SKM-1 (cell line): Measurements from ENCODE around the gene GUCY1B1.

Experiments
- DNase-seq: peaks from one replicate; lab custom pipeline; 2025; ENCODE audit not compliant: unreplicated experiment; lab: John Stamatoyannopoulos, UW

Gene GUCY1B1

DNA sequence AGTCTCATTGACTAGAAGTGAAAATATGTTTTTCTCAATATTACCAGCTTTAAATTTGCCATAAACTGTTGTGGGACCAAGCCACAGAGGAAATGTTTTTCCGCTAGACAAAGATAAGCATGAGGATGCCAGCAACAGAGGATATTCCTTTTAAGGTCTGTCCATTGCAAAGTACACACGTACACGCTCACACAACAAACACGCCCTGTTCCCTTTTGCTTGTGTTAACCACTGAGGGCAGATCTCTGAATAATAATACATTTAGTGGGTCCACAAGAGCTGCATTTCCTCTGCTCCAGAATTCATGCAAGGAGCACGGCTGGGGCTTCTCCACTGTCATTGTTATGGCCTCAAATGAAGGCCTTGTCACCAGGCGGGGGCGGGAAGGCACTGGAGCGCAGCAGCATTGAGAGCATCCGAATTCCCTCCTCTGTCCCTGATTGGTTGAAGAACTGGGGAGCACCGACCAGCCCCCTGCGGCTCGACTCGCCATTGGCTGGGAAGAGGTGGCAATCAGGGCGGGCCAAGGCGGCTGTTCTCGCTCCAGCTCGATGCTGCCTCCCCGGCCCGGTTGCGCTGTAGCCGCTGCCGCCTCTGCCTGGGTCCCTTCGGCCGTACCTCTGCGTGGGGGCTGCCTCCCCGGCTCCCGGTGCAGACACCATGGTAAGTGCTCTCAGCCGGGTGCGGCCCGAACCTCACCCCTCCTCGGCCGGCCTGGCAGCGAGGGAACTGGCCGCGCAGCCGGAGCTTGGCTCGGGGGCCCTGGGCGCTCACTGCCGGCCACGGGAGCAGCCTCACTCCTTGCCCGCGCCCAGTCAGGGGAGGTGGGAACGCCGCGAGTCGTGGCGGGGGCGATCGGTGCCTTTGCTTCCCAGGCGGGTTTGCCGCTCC is at the start of gene GUCY1B1:
TSS of gene GUCY1B1 (plus strand) at position 541 of the 891 bp plus-strand sequence. CDS start at position 661, 120 bp downstream.
- DNase-seq, result peak; percentile 39

DNA sequence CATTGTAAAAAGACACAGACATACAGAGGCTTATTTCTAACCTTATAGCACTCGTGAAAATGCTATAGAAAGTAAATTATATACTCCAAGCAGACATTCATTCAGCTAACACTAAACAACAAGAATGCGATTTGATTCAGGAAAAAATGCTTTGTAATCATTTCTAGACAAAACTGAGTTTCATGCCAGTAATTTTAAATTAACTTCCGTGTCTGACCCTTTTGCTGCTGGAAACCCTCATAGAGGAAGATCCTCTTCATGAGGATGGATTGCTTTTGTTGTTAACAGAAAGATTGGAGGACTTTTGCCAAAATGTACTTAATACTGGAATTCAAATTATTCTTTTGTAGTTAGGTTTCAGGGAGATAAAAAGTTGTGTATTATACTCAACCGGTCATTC is 48.9 kb upstream of the GUCY1B1 start:
- no peak for DNase-seq

DNA sequence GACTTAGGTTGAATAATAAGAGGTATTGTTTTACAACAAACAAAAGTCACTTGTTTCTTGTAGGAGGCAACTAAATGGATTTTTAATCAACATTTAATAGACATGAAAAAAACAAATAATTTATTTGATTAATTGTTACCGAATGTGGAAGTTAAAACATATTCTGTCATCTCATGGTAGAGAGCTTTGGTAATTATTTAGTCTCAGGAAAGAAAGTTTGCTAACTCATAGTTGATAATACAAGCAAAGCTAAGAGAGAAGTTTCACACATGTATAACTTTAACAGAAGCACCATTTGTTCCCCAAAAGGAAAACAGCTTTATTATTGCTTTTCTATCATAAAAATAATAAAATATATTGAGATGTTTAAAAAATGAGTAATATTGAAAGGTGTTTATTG is 47.3 kb upstream of the GUCY1B1 start:
- DNase-seq, result no peak

DNA sequence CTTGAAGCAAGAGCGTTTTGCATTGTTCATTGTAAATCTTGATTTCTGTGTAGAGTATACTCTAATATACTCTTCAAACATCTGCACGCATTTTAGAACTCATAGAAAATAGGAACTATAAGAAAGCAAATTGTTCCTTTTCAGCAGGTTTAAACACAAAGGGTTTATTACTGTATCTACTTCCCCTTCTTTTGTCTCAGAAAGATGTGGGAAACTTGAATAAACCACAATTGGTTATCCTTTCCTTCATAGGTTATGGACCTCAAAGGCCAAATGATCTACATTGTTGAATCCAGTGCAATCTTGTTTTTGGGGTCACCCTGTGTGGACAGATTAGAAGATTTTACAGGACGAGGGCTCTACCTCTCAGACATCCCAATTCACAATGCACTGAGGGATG is 46.0 kb upstream of the GUCY1B1 start:
- no peak for DNase-seq

DNA sequence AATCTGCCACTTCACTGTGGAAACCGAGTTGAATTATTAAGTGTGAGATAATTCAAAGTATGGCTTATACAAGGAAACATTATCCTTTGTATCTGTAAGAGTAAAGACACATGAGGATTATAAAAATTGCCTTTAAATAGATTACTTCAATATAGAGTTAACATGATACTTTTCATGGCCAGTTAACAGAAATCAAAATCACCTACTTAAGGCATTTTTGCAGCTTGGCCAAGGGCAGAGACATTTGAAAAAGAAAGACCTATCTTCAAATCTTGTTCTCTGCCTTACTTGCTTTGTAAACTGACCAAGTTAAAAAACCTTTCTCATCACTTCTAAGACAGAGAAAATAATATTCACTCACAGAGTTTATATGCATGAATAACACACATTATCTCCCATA is 44.9 kb upstream of the GUCY1B1 start:
- no peak for DNase-seq

DNA sequence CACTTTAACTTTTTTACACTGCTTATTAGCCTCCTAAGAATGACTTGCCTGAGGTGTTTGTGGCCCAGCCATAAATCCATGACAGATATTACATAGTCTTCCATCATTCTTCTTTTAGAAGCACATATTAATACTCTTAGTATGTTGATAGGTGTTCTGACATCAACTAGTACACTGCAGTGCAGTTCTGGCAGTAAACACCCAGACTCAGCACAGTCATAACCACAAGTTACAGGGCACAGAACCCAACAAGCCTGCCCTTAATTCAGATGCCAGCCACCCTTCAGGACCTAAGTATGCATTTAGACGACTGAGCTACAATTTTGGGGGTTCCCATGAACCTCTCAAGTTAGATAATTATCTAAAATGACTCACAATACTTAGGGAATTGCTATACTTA is 36.5 kb upstream of the GUCY1B1 start:
- no peak for DNase-seq

DNA sequence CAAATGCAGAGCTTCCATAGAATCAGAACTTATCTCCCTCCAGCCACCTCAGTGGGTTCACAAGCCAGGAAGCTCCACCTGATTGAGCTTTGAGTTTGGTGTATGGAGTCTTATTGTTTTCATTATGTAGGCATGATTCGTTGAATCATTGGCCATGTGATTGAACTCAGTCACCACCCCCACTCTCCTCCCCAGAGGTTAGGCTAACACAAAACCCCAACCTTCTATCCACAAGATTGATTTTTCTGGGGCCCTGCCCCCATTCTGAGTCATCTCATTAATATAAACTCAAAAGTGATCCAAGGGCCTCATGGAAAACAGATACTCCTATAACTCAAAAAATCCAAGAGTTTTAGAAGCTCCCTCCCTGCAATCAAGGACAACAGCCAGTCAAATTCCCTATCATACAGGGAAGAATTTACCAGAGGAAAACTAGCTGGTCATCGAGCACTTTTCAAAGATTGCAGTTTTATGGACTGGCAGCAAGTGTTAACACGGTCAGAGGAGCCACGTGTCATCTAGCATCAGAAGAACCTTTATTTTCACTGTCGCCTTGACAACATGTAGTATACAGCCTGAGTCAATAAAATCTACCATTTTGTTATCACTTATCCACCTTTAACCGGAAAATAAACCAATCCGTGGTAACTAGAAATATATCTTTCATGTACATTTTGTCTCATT is 35.9 kb upstream of the GUCY1B1 start:
- DNase-seq, result no peak

DNA sequence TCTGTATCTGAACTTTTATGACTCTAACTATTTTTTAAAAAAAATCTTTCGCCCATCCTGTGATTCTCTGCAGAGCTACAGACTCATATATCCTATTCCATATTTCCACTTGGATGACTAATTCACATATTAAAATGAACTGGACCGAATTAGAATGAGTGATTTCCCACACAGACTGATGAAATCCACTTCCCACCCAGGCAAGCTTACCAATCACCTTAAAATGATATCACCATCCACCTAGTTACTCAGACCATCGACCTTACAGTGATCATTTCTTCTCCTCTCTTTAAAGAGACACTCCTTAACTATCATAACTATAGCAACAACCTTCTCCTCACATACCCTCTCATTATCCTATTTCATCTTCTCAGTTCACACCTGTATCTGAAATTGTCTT is 34.1 kb upstream of the GUCY1B1 start:
- no peak for DNase-seq

DNA sequence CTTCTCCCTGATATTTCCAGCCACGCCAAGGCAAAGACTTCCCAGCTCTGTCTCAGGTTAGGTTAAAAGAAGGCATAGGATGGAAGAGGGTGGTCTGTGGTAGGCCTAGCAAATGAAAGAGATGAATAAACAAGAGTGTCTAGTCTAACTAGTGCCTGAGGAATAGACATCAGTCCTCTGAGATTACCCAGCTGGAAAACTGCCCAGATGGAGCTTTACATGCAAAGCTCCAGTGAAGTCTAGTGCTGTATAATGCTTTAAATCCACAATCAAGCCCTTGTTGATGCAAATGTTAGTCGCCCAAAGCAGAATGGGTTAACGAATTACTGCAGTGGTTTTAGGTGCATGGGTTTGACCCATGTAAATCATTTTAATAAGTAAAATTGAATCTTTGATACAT is 24.8 kb upstream of the GUCY1B1 start:
- no peak for DNase-seq

DNA sequence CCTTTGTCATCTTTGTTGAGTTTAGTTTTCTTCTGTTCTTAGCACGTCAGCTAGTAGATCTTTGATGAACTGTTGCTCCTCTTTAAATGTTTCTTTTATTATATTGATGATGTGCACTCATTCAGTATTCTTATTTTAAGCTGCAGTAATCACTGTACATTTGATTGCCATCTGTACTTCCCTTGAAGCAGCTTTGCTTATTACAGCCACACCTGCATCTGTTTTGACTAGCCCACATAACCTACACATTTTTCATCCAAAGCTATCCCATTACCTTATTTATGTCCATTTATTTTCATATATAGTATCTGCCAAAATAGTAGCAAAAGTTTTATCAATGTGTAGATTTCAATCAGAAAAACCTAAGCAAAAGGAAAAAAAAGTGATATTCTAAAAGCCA is 23.9 kb upstream of the GUCY1B1 start:
- DNase-seq, result no peak

DNA sequence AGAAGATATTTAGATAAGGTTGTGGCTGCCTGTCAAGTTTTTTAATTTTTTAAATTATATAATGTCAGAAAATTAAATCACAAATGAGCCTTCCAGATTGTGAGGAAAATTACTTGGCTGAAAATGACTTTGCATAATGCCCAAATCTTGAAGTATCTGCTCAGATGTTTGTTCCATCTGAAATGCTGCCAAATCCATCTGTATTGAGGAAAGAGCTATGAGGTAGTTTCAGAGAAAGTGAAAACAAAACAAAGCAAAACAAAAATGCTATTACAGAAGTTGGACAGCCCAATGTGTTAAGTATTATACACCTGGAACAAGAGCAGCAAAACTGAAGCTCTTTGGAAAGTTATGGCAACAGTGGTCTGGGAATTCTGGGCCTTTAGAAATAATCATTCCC is 23.3 kb upstream of the GUCY1B1 start:
- DNase-seq, result no peak

DNA sequence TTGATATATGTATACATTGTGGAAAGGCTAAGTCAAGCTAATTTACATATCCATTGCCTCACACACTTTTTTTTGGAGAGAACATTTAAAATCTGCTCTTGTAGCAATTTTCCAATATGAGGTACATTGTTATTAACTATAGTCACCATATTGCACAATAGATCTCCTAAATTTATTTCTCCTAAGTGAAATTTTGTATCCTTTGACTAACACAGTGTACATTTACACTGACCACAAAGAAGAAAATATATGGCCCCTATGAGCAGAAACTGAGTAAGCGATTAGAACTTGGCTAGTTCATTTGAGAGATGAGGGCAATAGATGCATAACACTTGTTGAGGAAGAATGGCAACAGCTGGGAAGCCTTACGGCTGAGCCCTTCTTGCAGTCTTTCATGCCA is 20.3 kb upstream of the GUCY1B1 start:
- DNase-seq, result no peak

DNA sequence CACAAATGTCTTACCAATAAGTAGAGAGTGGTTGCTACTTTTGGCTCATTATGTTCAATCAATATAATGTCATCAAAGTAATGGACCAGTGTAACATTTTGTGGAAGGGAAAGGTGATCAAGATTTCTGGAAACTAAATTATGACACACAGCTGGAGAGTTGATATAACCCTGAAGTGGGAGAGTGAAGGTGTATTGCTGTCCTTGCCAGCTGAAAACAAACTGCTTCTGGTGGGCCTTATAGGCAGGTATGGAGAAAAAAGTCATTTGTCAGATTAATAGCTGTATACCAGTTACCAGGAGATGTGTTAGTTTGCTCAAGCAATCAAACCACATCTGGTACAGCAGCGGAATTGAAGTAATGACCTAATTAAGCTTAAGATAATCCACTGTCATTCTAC is 17.3 kb upstream of the GUCY1B1 start:
- no peak for DNase-seq

DNA sequence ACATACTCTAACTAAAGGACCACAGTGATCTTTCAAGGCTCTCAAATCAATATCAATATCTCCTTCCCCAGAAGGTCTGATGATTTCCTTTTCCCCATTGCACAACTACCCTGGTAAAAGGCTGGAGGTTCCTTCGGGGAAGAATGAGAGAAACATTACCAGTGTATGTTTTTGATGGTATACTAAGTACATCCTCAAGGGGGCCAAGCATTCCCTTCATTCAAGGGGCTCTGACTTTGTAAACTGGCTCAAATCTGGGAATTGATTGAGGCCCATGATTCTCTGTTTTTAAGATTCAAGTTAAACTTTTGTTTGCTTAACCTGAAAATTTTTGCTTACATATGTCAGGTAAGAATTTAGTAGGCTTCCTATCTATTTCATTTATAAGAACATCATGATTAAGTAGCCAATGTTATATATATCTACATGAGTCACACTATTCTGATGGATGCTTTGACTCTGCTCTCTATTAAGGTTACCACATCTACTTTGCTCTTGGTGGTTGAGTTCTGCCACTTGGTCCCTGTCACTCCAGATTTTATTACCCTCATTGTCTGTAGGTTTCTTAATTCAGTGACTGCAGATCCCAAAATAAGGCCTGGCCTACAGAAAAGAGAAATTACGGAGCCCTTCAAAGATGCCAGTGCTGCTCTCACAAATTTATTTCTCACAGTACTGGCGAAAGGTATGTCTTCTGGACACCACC is 16.4 kb upstream of the GUCY1B1 start:
- no peak for DNase-seq

DNA sequence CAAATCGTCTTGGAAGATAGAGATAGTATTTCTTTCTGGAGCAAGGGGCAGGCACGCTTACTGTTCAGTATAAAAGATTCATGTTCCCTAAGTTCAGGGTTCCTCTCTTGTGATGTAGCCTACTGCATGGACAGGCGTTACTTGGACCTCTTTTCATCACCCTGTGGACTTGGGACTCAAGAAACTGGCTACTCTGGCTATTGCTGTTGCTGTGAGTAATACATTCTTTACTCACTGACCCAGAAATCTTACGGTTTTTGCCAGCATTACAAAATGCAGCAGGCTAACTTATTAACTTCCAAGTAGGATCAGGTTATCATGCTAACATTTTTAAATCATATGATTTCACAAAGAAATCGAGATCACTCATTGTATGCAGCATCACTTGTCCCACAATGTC is 12.8 kb upstream of the GUCY1B1 start:
- DNase-seq, result no peak

DNA sequence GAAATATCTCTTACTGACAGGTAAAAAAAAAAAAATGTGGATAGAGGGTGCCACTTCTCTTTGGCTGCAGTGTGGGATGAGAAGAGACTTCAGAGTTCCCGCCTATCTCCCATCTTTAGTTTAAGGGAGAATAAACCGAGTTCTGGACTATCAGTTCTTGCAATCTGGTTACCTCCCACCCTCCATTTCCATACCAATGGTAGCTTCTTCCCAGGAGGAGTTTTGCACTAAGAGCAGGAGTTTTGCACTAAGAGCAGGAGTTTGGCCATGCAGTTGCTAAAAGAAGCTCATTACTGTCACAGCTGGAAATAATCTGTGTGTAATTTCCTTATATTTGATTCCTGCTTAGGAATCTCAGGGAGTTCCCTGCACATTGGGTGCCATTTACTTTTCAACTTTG is 10.8 kb upstream of the GUCY1B1 start:
- no peak for DNase-seq

DNA sequence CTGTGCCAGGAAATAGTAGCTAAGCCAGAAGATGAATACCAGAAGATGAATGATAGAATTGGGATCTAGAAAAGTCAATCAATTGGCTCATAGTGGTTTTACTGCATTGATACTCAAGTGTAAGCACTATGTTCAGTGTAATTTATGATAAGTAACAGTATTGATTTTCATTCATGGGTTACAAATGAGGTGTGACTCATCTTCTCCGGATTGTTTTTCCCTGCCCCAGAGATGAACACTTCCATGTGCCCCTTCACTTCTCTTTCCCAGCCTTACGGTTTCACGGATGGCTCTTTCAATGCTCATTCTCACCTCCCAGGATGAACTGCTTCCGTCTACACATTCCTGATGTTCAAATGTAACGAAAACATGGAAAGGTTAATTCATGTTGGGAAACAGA is 9.8 kb upstream of the GUCY1B1 start:
- no peak for DNase-seq

DNA sequence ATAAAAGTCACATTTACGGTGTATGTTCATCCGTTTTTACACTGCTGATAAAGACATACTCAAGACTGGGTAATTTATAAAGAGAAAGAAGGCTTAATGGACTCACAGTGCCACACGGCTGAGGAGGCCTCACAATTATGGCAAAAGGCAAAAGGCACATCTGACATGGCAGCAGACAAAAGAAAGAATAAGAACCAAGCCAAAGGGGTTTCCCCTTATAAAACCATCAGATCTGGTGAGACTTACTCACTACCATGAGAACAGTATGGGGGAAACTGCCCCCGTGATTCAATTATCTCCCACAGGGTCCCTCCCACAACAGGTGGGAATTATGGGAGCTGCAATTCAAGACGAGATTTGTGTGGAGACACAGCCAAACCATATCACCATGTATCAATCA is 7.3 kb upstream of the GUCY1B1 start:
- DNase-seq, result no peak

DNA sequence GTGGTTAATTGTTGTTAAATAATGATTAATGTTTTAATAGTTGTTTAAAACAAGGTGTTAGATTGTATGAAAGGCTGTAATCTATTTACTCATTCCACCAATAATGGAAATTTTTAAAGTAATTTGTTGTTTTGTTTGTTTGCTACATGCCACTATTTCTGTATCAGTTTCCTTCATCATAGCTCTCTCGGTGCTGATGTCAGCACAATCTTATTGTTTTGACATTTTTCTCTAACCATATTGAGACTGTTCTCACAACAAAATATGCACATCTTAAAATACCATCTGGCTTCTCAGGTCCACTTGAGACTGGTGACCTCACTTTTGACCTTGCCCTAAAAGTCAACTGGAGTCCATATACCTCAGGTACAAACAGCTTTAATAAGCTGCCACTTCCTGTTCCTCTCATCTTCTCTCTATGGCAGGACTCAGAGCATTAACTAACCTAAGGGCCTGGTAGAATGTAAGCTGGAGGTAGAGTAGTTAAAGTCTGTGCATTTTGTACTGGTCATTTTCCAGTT is 1.0 kb upstream of the GUCY1B1 start:
- no peak for DNase-seq

DNA sequence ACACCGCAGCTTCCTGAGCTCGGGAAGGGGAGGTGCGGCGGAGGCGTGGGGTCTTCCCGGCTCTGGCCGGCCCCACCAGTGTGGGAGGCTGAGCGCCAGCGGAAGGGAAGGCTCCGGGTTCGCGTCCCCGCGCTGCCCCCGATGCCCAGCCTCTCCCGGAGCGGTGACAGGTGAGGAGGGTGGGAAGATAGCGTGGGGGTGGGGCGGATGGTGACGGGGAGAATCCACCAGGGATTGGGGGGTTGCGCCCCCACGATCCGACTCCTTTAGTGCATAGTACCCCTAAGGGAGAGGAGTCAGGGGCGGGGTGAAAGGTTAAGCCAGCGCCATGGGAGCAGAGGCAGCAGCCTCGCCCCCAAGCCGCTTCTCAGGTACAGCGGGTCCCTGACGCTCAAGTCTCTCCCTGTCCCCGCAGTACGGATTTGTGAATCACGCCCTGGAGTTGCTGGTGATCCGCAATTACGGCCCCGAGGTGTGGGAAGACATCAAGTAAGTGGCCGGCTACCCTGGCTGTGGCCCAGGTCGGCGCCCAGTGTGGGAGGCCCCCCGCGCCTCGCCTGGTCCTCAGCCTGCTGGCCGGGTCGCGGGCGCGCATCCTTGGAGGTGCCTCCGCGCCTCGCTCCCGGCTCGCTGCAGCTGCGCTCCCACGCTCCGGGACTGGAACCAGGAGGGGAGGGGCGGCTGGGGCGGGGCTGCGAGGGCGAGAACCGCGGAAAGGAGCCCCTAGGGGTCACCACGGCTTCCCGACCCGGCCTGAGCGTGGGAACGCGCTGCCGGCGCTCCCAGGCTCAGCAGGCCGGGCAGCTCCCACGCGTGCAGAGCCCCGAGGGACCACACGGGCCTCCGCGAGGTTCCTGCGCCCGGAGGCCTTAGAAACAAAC is 791 bp downstream of the GUCY1B1 start:
- DNase-seq, result no peak

DNA sequence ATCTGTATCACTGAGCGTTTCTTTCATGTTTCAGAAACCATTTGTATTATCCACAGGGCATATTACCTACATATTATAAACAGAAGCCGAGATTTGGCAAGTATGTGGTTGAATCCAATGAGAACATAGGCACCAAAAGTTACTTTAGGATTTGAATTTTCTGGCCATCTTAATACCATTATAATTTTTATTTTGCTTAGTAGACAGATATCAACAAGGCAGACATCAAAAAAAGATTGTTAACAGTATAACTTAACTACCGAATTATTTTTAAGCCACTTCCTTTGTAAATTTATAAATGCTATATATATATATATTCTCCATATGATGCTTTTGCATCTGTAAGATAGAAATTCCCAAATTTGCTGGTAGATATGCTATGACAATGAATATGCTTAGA is 2.2 kb downstream of the GUCY1B1 start:
- no peak for DNase-seq
